Measurements from ENCODE around the gene NCOR2. TPM values are rescaled to one million over a fixed set of nuclear protein-coding genes. Genes with fewer than 3 reads are reported as not detected.

Gene NCOR2
- total RNA-seq, 4 donors from 2014 or later: 211 to 265 (median 225) TPM

GRCh38 chr12:124541322-124541721 is 26.1 kb downstream of the NCOR2 start:
- H3K4me3 ChIP-seq: no peak overlapping the region
- 67 to 71% methylated on average over 1 of the region's 1 CpG for WGBS, 2 donors
- H3K27me3 ChIP-seq: no peaks in the 10 kb centered on the region
- no peak overlapping the region for H3K27ac ChIP-seq
- TF ChIP-seq POLR2A (IDR thresholded peaks at IDR 0.05) (no peak), EP300 (IDR thresholded peaks at IDR 0.05) (no peak)
- TF ChIP-seq, protein P1, sequence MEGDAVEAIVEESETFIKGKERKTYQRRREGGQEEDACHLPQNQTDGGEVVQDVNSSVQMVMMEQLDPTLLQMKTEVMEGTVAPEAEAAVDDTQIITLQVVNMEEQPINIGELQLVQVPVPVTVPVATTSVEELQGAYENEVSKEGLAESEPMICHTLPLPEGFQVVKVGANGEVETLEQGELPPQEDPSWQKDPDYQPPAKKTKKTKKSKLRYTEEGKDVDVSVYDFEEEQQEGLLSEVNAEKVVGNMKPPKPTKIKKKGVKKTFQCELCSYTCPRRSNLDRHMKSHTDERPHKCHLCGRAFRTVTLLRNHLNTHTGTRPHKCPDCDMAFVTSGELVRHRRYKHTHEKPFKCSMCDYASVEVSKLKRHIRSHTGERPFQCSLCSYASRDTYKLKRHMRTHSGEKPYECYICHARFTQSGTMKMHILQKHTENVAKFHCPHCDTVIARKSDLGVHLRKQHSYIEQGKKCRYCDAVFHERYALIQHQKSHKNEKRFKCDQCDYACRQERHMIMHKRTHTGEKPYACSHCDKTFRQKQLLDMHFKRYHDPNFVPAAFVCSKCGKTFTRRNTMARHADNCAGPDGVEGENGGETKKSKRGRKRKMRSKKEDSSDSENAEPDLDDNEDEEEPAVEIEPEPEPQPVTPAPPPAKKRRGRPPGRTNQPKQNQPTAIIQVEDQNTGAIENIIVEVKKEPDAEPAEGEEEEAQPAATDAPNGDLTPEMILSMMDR (IDR thresholded peaks at IDR 0.05): no peak
- peaks cover 6 to 86% (median 78%) of the 10 kb centered on the region in 4 donors for H3K4me1 ChIP-seq
- H3K36me3 ChIP-seq: no peaks in the 10 kb centered on the region
- no peak for DNase-seq (ENCODE audit: low spot score in 2 of 2)
- H3K9me3 ChIP-seq: no peaks in the 10 kb centered on the region

DNA sequence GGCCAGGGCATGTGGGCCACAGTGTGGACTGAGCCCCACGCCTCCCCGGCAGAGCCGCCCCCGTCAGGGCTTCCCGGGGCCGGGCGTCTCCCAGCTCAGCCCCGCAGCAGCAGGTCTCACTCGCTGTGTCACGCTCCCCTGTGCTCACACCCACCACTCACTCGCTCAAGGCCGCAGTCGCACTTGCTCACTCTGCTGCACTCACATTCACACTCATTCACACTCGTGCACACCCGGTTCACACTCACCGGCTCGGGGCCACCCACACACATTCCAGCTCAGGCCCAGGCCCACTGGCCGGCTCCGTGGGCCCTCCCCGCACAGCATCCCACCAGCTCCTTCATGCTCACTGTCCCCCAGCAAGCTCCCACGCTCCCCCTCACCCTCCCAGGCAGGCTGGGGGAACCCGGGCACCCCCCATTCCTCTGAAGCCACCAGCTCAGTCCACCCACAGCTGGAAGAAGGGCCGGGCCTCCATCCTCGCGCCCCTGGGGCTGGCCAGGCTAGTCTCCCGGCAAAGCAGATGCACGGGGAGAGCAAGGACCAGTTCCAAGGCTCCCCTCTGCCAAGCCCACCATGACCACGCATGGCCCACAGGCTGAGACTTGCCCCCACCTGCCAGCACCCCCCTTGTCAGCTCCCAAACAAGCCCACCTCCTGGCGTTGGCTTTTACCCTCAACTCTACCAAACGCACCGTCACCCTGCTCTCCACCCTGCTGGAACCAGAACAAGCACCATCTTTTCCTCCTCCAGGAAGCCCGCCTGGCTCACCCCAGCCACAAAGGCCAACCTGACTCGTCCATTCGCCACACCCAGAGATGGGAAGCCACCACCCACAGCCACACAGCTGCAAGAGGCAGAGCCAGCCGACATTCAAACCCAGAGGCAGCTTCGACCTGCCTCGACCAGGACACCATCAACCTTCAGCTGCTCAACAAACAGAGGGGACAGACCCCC is 28.0 kb downstream of the NCOR2 start:
- TF ChIP-seq, protein P1 (IDR thresholded peaks at IDR 0.05): no peak
- TF ChIP-seq EP300 (IDR thresholded peaks at IDR 0.05): no peak
- no peak for TF ChIP-seq POLR2A (IDR thresholded peaks at IDR 0.05)
- peaks cover 6 to 74% (median 58%) of the 10 kb centered on the region in 4 donors for H3K4me1 ChIP-seq
- no peak for DNase-seq (ENCODE audit: low spot score in 2 of 2)
- peak overlapping the region in 3 of 4 donors; percentile 25 to 45 (median 30) for H3K27ac ChIP-seq
- H3K36me3 ChIP-seq: peaks cover 0 to 10% (median 0%) of the 10 kb centered on the region in 3 donors
- no peak overlapping the region for H3K4me3 ChIP-seq
- no peaks in the 10 kb centered on the region for H3K27me3 ChIP-seq
- no peaks in the 10 kb centered on the region for H3K9me3 ChIP-seq
- WGBS, 2 donors: 67 to 71% methylated on average over 26 to 32 of the region's 37 CpGs

DNA sequence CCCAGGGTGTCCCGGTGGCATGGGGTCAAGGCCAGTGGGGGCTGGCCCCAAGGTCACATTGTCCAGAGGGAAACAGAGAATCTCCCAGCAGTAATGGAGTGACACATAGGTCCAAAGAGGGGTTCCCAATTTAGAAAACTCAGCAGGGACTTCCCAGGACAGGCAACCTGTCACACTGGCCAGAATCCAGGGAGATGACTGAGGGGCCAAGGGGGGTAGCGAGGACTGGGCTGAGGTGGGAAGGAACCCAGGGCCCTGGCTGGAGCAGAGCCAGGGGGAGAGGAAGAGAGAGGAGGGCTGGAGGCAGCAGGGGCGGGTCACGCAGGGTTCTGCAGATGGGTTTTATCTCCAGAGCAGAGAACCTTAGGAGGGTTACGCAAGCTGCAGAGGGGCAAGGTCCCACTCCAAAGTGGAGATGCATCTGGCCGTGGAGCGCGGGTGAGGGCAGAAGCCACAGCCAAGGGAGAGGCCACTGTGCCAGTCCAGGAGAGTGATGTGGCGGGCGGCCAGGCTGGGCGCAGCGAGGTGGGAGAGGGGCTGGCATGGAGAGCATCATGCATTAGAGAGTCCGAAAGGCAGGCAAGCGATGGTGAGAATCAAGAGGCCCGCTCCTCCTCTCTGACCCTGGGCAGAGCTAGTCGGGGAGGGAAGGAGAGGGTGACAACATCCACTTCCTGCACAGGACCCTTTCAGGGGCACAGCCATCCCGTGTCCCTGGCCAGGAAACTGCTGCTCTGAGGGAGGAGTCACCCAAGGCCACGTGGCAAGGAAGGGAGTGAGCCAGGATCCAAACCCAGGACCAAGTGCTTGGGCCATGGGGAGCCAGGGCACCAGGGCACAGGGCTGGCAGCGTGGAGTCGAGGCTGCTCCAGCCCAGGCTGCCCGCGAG is 29.0 kb downstream of the NCOR2 start:
- no peaks in the 10 kb centered on the region for H3K27me3 ChIP-seq
- H3K4me3 ChIP-seq: no peak overlapping the region
- 41 to 42% methylated on average over 17 of the region's 22 CpGs for WGBS, 2 donors
- DNase-seq (ENCODE audit: low spot score in 2 of 2): no peak
- peak overlapping the region in 3 of 4 donors; percentile 25 to 45 (median 29) for H3K27ac ChIP-seq
- peaks cover 0 to 11% (median 0%) of the 10 kb centered on the region in 3 donors for H3K36me3 ChIP-seq
- TF ChIP-seq, protein P1 (IDR thresholded peaks at IDR 0.05): no peak
- TF ChIP-seq POLR2A (IDR thresholded peaks at IDR 0.05): no peak
- no peak for TF ChIP-seq EP300 (IDR thresholded peaks at IDR 0.05)
- no peaks in the 10 kb centered on the region for H3K9me3 ChIP-seq
- H3K4me1 ChIP-seq: peaks cover 0 to 66% (median 49%) of the 10 kb centered on the region in 4 donors

DNA sequence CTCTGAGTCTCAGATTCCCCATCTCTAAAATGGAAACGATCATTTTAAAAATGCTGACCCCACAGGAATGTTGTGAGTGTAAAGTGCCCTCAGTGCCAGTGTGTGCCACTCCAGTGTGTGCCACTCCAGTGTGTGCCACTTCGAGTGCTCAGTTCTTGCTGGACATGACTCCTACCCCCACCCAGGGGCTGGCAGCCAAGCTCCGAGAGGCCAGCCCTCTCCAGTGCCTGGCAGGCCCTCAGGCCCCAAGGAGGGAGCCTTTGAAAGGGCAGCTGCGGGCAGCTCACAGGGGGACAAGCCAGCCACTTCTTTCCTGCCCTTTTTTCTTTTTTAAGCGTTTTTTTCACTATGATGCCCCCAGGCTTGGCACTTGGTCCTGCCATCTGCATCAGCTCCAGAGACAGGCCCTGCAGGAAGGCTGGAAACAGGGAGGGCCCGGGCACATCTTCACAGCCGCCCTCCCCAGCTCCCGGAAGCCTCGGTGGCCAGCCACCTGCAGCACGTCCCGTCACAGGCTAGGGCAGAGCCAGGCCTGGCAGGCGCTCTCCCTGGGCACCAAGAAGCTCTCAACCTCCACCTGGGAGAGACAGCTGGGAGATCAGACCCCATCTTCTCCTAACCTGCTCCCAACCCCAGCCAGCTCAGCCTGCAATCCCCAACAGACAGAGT is 29.8 kb downstream of the NCOR2 start:
- Histone ChIP-seq H3K36me3 (peaks cover 0 to 11% (median 0%) of the 10 kb centered on the region in 3 donors), H3K27ac (peak overlapping the region in 3 of 4 donors; percentile 25 to 45 (median 29)), H3K9me3 (no peaks in the 10 kb centered on the region), H3K4me1 (peaks cover 0 to 66% (median 41%) of the 10 kb centered on the region in 4 donors), H3K27me3 (no peaks in the 10 kb centered on the region), H3K4me3 (no peak overlapping the region)
- WGBS, 2 donors: 52 to 53% methylated on average over 11 to 12 of the region's 12 CpGs
- DNase-seq (ENCODE audit: low spot score in 2 of 2): no peak
- TF ChIP-seq POLR2A (IDR thresholded peaks at IDR 0.05): no peak
- no peak for TF ChIP-seq EP300 (IDR thresholded peaks at IDR 0.05)
- TF ChIP-seq, protein P1 (IDR thresholded peaks at IDR 0.05): no peak

Measured in tibial nerve (tissue), 4 donors.